ENCODE measurements around the gene PPFIA1. TPM values are rescaled to one million over a fixed set of nuclear protein-coding genes. Genes with fewer than 3 reads are reported as not detected.

Gene PPFIA1
- total RNA-seq, 4 donors from 2014 or later = 21.0 to 34.7 (median 29.8) TPM

DNA sequence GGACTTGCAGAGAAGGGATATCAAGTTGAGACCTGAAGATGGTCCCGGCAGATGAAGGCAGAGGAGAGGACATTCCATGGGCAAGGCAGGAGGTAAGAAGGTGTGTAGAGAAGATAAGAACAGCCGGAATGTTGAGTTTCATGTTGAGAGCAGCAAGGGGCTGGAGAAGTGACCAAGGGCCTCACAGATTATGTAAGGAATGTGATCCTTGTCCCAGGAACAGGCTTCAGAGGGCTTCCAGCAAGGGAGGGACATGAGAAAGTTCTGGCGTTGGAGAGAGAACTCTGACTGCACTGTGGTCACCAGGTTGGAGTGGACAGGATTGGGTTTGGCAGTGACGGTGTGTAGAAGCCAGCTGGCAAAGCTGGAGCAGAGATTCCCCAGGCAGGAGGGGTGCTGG lies 27.6 kb upstream of the PPFIA1 start:
- intact Hi-C loops (cut with DNase I) = no loop called here
- no peak for DNase-seq
- no peak overlapping the region for H3K27ac ChIP-seq
- peaks cover 0 to 5% (median 0%) of the 10 kb centered on the region in 3 donors for H3K4me1 ChIP-seq
- TF ChIP-seq POLR2A (IDR thresholded peaks at IDR 0.05) = no peak
- TF ChIP-seq CTCF (IDR thresholded peaks at IDR 0.05) = no peak
- H3K9me3 ChIP-seq = no peaks in the 10 kb centered on the region
- 81 to 82% methylated on average over 4 of the region's 4 CpGs for WGBS, 2 donors
- H3K36me3 ChIP-seq = no peaks in the 10 kb centered on the region
- no peak overlapping the region for H3K4me3 ChIP-seq
- H3K27me3 ChIP-seq = peaks cover 0 to 19% (median 0%) of the 10 kb centered on the region in 4 donors

DNA sequence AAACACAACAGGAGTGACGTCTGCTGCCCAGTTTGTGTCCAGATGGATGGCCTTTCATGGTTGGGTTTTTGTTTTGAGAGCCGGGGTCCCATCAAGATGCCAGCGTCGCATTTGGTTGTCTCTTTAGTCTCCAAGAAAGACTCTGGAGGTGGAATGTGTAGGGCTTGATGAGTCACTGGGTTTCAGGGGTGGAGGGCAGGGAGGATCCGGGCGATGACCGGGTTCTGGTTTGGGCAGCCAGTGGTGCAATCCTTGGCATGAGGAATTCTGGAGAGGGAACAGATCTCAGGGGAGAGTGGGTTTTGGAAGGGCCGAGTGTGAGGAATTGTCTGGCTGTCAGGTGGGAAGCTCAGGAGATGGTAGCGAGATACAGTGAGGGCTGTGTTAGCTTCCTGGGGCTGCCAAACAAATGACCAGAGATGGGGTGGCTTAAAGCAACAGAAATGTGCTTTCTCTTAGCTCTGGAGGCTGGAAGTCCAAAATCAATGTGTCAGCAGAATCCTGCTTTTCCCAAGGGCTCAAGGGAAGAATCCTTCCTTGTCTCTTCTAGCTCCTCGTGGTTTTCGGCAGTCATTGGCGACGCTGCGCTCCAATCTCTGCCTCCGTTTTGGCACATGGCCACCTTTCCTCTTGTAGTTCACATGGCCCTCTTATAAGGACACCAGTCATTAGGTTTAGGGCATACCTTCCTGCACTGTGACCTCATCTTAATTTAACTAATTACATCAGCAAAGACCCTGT lies 26.4 kb upstream of the PPFIA1 start:
- no peak overlapping the region for H3K4me3 ChIP-seq
- TF ChIP-seq CTCF (IDR thresholded peaks at IDR 0.05) (no peak), POLR2A (IDR thresholded peaks at IDR 0.05) (no peak)
- H3K27me3 ChIP-seq = peaks cover 0 to 19% (median 0%) of the 10 kb centered on the region in 4 donors
- H3K27ac ChIP-seq = no peak overlapping the region
- intact Hi-C loops (cut with DNase I) = no loop called here
- H3K4me1 ChIP-seq = peaks cover 0 to 5% (median 0%) of the 10 kb centered on the region in 3 donors
- DNase-seq = no peak
- H3K36me3 ChIP-seq = no peaks in the 10 kb centered on the region
- 73 to 90% methylated on average over 9 to 13 of the region's 15 CpGs for WGBS, 2 donors
- H3K9me3 ChIP-seq = no peaks in the 10 kb centered on the region

DNA sequence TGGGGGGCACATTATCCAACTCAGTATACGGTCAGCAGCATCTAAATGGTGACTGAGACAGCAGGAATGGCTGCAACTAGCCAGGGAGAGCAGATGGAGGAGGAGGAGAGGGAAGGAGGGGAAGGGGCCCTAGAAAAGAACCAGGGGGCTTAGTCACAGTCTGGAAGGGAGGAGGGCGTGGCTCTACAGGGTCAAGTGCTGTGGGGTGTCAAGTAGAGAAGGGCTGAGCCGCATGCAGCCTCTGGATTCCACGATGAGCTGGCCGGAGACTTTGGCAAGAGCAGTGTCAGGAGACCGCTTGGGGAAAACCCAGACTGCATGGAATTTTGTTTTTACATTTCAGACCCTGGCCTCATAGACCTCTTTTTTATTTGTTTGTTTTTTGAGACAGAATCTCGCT lies 25.8 kb upstream of the PPFIA1 start:
- H3K27ac ChIP-seq = no peak overlapping the region
- TF ChIP-seq POLR2A (IDR thresholded peaks at IDR 0.05) = no peak
- TF ChIP-seq CTCF (IDR thresholded peaks at IDR 0.05) = no peak
- no peak overlapping the region for H3K4me3 ChIP-seq
- intact Hi-C loops (cut with DNase I) = no loop called here
- no peak for DNase-seq
- 61 to 66% methylated on average over 7 of the region's 7 CpGs for WGBS, 2 donors
- peaks cover 0 to 5% (median 0%) of the 10 kb centered on the region in 3 donors for H3K4me1 ChIP-seq
- H3K27me3 ChIP-seq = peaks cover 0 to 13% (median 0%) of the 10 kb centered on the region in 4 donors
- no peaks in the 10 kb centered on the region for H3K9me3 ChIP-seq
- no peaks in the 10 kb centered on the region for H3K36me3 ChIP-seq

DNA sequence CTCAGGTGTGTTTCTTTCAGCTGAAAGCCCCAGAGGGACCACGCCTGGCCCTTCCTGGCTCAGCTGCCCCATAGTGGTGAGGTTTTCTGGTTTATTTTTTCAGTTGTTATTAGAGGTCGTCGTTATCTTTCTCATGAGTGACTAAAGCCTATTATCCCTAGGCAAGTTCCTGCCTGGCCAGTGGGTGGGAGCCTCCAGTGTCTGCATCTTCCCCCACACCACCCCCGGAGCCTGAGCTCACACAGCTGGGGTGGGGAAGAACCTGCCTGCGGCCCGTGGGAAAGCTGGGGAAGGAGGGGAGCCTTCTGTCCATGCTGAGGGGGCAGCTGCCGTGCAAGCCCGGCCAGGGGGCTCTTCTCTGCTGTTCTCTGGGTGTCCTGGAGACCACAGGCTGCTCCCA lies 24.3 kb upstream of the PPFIA1 start:
- no peak overlapping the region for H3K27ac ChIP-seq
- H3K36me3 ChIP-seq = no peaks in the 10 kb centered on the region
- TF ChIP-seq POLR2A (IDR thresholded peaks at IDR 0.05) (no peak), CTCF (IDR thresholded peaks at IDR 0.05) (no peak)
- peaks cover 0 to 5% (median 0%) of the 10 kb centered on the region in 3 donors for H3K4me1 ChIP-seq
- no peaks in the 10 kb centered on the region for H3K9me3 ChIP-seq
- intact Hi-C loops (cut with DNase I) = no loop called here
- H3K27me3 ChIP-seq = peaks cover 0 to under 1% (median 0%) of the 10 kb centered on the region in 4 donors
- 37 to 44% methylated on average over 3 to 4 of the region's 8 CpGs for WGBS, 2 donors
- H3K4me3 ChIP-seq = no peak overlapping the region
- no peak for DNase-seq

- no peak overlapping the region for H3K27ac ChIP-seq
- intact Hi-C loops (cut with DNase I) = no loop called here
Measured at GRCh38 chr11:70247042-70247709, 23.3 kb upstream of the PPFIA1 start.

More at GRCh38 chr11:70247042-70247709, 23.3 kb upstream of the PPFIA1 start:
- DNase-seq = no peak
- Histone ChIP-seq H3K27me3 (no peaks in the 10 kb centered on the region), H3K4me3 (no peak overlapping the region), H3K9me3 (no peaks in the 10 kb centered on the region), H3K36me3 (no peaks in the 10 kb centered on the region), H3K4me1 (peaks cover 0 to 5% (median 0%) of the 10 kb centered on the region in 3 donors)
- 49 to 52% methylated on average over 7 to 8 of the region's 8 CpGs for WGBS, 2 donors
- TF ChIP-seq CTCF (IDR thresholded peaks at IDR 0.05) (no peak), POLR2A (IDR thresholded peaks at IDR 0.05) (no peak)

All from esophagus squamous epithelium (tissue), 5 donors.